ENCODE results near the gene KRTAP5-3.
A peak's percentile ranks its signal among the peaks of the same experiment; 100 is the strongest.

The KRTAP5-3 gene

GRCh38 chr11:1608363-1608762, at the start of gene KRTAP5-3:
Gene KRTAP5-3 (minus strand): TSS chr11:1608463. CDS start chr11:1608385, 78 bp downstream.
- Mint-ChIP-seq H3K9me3 (peaks cover 13% of the 10 kb centered on the region), H3K27ac (no peak within 1 kb of the TSS), H3K4me3 (peak within 1 kb of the TSS; percentile 63), H3K36me3 (ENCODE audit: low read depth) (no peaks in the 10 kb centered on the region), H3K4me1 (peaks cover 14% of the 10 kb centered on the region), H3K27me3 (ENCODE audit: low read depth, poor library complexity) (peaks cover 49% of the 10 kb centered on the region)
- DNase-seq, result no peak
- TF ChIP-seq CTCF (IDR thresholded peaks at IDR 0.05), result no peak

- no peak overlapping the region for H3K27ac Mint-ChIP-seq
- H3K9me3 Mint-ChIP-seq, result no peaks in the 10 kb centered on the region
- no peak for DNase-seq
- no peaks in the 10 kb centered on the region for H3K36me3 Mint-ChIP-seq (ENCODE audit: low read depth)
- H3K4me1 Mint-ChIP-seq, result peaks cover 32% of the 10 kb centered on the region
- H3K4me3 Mint-ChIP-seq, result no peak overlapping the region
- H3K27me3 Mint-ChIP-seq (ENCODE audit: low read depth, poor library complexity), result peaks cover 16% of the 10 kb centered on the region
- no peak for TF ChIP-seq CTCF (IDR thresholded peaks at IDR 0.05)
These were observed 48.4 kb upstream of the KRTAP5-3 start for GRCh38 chr11:1656670-1657069.

- Mint-ChIP-seq H3K4me3 (no peak overlapping the region), H3K36me3 (ENCODE audit: low read depth) (no peaks in the 10 kb centered on the region), H3K27ac (no peak overlapping the region), H3K9me3 (no peaks in the 10 kb centered on the region), H3K27me3 (ENCODE audit: low read depth, poor library complexity) (peaks cover 18% of the 10 kb centered on the region), H3K4me1 (peaks cover 32% of the 10 kb centered on the region)
- TF ChIP-seq CTCF (IDR thresholded peaks at IDR 0.05), result no peak
- DNase-seq, result no peak
These were observed 47.8 kb upstream of the KRTAP5-3 start for GRCh38 chr11:1656061-1656441.

GRCh38 chr11:1655168-1656060, 47.2 kb upstream of the KRTAP5-3 start:
- Mint-ChIP-seq H3K27ac (no peak overlapping the region), H3K36me3 (ENCODE audit: low read depth) (no peaks in the 10 kb centered on the region), H3K4me3 (no peak overlapping the region), H3K4me1 (peaks cover 31% of the 10 kb centered on the region), H3K9me3 (no peaks in the 10 kb centered on the region), H3K27me3 (ENCODE audit: low read depth, poor library complexity) (peaks cover 21% of the 10 kb centered on the region)
- DNase-seq, result no peak
- TF ChIP-seq CTCF (IDR thresholded peaks at IDR 0.05), result no peak

GRCh38 chr11:1654388-1655167, 46.3 kb upstream of the KRTAP5-3 start:
- Mint-ChIP-seq H3K36me3 (ENCODE audit: low read depth) (no peaks in the 10 kb centered on the region), H3K27me3 (ENCODE audit: low read depth, poor library complexity) (peaks cover 20% of the 10 kb centered on the region), H3K9me3 (no peaks in the 10 kb centered on the region), H3K27ac (no peak overlapping the region), H3K4me1 (peaks cover 23% of the 10 kb centered on the region), H3K4me3 (no peak overlapping the region)
- no peak for TF ChIP-seq CTCF (IDR thresholded peaks at IDR 0.05)
- DNase-seq, result no peak

Data from nephron progenitor cell (in vitro differentiated cells).